ENCODE results near the gene AKAP9. TPM values are rescaled to one million over a fixed set of nuclear protein-coding genes. Genes with fewer than 3 reads are reported as not detected.

The AKAP9 gene
- total and polyA plus RNA-seq, 4 donors, result 14.6 to 97.7 (median 57.0) TPM

DNA sequence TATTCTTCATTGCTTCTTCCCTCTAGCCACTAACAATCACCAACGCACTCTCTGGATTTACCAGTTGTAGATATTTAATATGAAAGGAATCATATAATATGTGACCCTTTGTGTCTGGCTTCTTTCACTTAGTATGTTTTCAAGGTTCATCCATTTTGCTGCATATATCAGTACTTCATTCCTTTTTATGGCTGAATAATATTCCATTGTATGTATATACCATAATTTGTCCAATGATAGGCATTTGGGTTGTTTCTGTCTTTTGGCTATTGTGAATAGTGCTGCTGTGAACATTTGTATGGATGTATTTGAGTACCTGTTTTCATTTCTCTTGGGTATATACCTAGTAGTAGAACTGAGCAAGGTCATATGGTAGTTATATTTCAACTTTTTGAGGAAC lies 7.3 kb downstream of the AKAP9 start:
- Histone ChIP-seq H3K27me3 (ENCODE audit: control insufficient read depth in 4 of 4, insufficient read depth in 4 of 4, low read length in 3 of 4) (no peaks in the 10 kb centered on the region), H3K27ac (ENCODE audit: low read depth in 1 of 2, low read length in 2 of 2) (no peak overlapping the region), H3K9ac (ENCODE audit: low read depth in 1 of 2, low read length in 2 of 2) (no peak overlapping the region), H3K4me1 (ENCODE audit: control insufficient read depth in 4 of 4, insufficient read depth in 4 of 4, low read length in 3 of 4) (peaks cover 0 to 16% (median 5%) of the 10 kb centered on the region in 4 donors), H3K4me3 (ENCODE audit: low read depth in 1 of 3, low read length in 3 of 3) (no peak overlapping the region), H3K36me3 (ENCODE audit: control insufficient read depth in 4 of 4, insufficient read depth in 3 of 4, low read depth in 1 of 4, low read length in 3 of 4) (no peaks in the 10 kb centered on the region), H3K9me3 (ENCODE audit: control insufficient read depth in 4 of 4, low read length in 3 of 4) (no peaks in the 10 kb centered on the region)
- DNase-seq (ENCODE audit: low spot score), result no peak
- 99% methylated on average over 1 of the region's 1 CpG for WGBS
- TF ChIP-seq FOXA1 (IDR thresholded peaks at IDR 0.05), result no peak
- no peak for TF ChIP-seq JUND (IDR thresholded peaks at IDR 0.05)
- no peak for TF ChIP-seq FOXA2 (IDR thresholded peaks at IDR 0.05)
- TF ChIP-seq NR2F2 (IDR thresholded peaks at IDR 0.05), result no peak
- TF ChIP-seq, protein P1, sequence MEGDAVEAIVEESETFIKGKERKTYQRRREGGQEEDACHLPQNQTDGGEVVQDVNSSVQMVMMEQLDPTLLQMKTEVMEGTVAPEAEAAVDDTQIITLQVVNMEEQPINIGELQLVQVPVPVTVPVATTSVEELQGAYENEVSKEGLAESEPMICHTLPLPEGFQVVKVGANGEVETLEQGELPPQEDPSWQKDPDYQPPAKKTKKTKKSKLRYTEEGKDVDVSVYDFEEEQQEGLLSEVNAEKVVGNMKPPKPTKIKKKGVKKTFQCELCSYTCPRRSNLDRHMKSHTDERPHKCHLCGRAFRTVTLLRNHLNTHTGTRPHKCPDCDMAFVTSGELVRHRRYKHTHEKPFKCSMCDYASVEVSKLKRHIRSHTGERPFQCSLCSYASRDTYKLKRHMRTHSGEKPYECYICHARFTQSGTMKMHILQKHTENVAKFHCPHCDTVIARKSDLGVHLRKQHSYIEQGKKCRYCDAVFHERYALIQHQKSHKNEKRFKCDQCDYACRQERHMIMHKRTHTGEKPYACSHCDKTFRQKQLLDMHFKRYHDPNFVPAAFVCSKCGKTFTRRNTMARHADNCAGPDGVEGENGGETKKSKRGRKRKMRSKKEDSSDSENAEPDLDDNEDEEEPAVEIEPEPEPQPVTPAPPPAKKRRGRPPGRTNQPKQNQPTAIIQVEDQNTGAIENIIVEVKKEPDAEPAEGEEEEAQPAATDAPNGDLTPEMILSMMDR (IDR thresholded peaks at IDR 0.05; ENCODE audit: low read depth, low read length, missing input control), result no peak
- TF ChIP-seq HNF4G (IDR thresholded peaks at IDR 0.05), result no peak
- TF ChIP-seq, protein P2, sequence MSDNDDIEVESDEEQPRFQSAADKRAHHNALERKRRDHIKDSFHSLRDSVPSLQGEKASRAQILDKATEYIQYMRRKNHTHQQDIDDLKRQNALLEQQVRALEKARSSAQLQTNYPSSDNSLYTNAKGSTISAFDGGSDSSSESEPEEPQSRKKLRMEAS (IDR thresholded peaks at IDR 0.05), result no peak
- TF ChIP-seq TAF1 (conservative IDR thresholded peaks at IDR 0.05), result no peak
- TF ChIP-seq, protein P3, sequence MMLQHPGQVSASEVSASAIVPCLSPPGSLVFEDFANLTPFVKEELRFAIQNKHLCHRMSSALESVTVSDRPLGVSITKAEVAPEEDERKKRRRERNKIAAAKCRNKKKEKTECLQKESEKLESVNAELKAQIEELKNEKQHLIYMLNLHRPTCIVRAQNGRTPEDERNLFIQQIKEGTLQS (IDR thresholded peaks at IDR 0.05), result no peak
- TF ChIP-seq EGR1 (IDR thresholded peaks at IDR 0.05; ENCODE audit: low read depth in 2 of 2), result no peak
- no peak for TF ChIP-seq HNF4A (conservative IDR thresholded peaks at IDR 0.05)
- TF ChIP-seq SP1 (IDR thresholded peaks at IDR 0.05), result no peak
- no peak for TF ChIP-seq YY1 (IDR thresholded peaks at IDR 0.05)
- no peak for TF ChIP-seq RAD21 (IDR thresholded peaks at IDR 0.05)
- TF ChIP-seq RXRA (IDR thresholded peaks at IDR 0.05), result no peak
- TF ChIP-seq, protein P4, sequence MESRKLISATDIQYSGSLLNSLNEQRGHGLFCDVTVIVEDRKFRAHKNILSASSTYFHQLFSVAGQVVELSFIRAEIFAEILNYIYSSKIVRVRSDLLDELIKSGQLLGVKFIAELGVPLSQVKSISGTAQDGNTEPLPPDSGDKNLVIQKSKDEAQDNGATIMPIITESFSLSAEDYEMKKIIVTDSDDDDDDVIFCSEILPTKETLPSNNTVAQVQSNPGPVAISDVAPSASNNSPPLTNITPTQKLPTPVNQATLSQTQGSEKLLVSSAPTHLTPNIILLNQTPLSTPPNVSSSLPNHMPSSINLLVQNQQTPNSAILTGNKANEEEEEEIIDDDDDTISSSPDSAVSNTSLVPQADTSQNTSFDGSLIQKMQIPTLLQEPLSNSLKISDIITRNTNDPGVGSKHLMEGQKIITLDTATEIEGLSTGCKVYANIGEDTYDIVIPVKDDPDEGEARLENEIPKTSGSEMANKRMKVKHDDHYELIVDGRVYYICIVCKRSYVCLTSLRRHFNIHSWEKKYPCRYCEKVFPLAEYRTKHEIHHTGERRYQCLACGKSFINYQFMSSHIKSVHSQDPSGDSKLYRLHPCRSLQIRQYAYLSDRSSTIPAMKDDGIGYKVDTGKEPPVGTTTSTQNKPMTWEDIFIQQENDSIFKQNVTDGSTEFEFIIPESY (IDR thresholded peaks at IDR 0.05), result no peak
- no peak for TF ChIP-seq GABPA (IDR thresholded peaks at IDR 0.05 in 1 of 2, conservative IDR thresholded peaks at IDR 0.05 in 1 of 2)

DNA sequence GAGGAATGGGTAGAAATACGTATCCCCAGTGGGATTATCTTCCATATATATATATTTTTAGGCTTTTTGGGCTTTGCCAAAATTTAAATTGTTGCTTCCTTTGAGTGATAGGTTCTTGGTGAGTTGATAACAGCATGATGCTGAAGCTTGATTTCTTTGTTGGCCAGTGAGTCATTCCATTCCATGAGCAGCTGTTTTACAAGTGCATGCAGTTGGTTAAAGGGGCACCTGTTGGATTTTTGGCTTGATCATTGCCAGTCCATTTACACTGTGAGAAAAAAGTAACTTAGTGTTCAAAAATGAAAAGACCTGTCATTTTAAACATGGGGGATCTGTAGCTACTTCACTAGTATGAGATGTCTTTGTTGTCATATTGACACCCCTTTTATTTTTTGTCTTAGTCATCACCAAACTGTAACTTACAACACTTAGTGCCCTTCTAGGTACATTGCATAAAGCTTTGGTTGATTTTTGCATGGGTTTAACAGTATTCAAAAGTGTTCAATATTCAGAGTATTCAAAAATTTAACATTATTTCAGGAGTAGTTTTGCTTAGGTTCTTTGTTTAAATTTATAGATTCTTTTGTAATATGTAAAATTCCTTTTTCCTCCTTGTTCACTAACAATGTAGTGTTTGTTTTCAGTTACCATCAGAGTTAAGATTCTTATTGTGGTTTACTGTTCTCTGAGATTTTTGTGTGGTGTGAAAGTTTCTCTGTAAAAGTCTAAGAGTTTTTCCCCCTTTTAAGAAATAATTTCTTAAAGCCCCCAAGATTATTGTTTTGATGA lies 8.8 kb downstream of the AKAP9 start:
- no peak for DNase-seq (ENCODE audit: low spot score)
- WGBS, result 99% methylated on average over 1 of the region's 1 CpG

More for the DNA sequence above, 8.8 kb downstream of the AKAP9 start:
- no peaks in the 10 kb centered on the region for H3K27me3 ChIP-seq (ENCODE audit: control insufficient read depth in 4 of 4, insufficient read depth in 4 of 4, low read length in 3 of 4)
- H3K4me3 ChIP-seq (ENCODE audit: low read depth in 1 of 3, low read length in 3 of 3), result no peak overlapping the region
- H3K27ac ChIP-seq (ENCODE audit: low read depth in 1 of 2, low read length in 2 of 2), result no peak overlapping the region
- H3K36me3 ChIP-seq (ENCODE audit: control insufficient read depth in 4 of 4, insufficient read depth in 3 of 4, low read depth in 1 of 4, low read length in 3 of 4), result no peaks in the 10 kb centered on the region
- no peak overlapping the region for H3K9ac ChIP-seq (ENCODE audit: low read depth in 1 of 2, low read length in 2 of 2)
- peaks cover 0 to 21% (median 7%) of the 10 kb centered on the region in 4 donors for H3K4me1 ChIP-seq (ENCODE audit: control insufficient read depth in 4 of 4, insufficient read depth in 4 of 4, low read length in 3 of 4)
- H3K9me3 ChIP-seq (ENCODE audit: control insufficient read depth in 4 of 4, low read length in 3 of 4), result no peaks in the 10 kb centered on the region
- no peak for TF ChIP-seq EGR1 (IDR thresholded peaks at IDR 0.05; ENCODE audit: low read depth in 2 of 2)
